ENCODE results near the gene BTBD9.
"Not testable (repeated sequence)": the region's sequence is repeated elsewhere in the genome, so short reads cannot be mapped to it uniquely, and the experiment has no call there.

BTBD9 gene

DNA sequence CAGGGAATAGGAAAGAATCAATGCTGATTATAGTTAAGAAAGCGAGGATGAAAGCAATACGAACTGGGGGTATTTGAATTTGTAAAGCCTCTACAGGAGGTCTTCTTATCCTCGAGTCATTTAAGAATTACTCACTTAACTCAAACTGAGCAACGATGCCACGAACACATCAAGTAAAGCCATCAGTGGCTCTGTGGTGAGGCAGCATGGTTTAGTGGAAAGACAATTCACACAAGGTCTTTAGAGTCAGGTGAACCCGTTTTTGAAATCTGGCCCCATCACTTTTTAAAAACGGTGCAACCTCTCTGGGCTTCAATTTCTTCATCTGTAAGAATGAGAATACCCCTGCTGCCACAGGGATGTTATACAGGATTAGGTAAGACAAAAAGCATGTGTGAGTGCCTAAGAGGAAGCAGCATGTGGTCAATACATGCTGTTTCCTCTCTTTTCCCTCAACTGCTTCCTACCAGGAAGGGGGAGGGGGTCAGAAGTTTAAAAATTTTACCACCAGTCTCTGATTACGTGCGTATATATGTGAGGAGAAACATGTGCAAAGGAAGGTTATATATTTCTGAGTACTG lies 162.0 kb downstream of the BTBD9 start:
- no peak for DNase-seq

DNA sequence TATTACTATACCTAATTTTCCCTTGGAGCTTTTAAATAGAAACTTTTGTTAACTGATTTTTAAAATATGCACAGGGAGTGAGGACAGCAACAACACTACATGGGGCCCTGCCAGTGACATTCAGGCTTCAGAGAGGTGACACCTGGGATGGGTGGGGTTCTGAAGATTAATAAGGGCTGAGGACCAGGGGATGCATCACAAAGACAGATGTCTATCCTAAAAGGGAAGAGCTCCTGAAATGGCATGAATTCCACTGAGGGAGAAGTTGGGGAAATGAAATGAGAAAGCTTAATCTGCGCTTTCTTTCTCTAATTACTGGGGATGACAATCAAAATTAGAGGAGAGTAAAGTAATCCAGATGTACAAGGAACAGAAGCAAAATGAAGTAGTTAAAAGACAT lies 162.8 kb downstream of the BTBD9 start:
- DNase-seq, result no peak

- no peak for DNase-seq
Observed at GRCh38 chr6:38476141-38476540, 163.6 kb downstream of the BTBD9 start.

DNA sequence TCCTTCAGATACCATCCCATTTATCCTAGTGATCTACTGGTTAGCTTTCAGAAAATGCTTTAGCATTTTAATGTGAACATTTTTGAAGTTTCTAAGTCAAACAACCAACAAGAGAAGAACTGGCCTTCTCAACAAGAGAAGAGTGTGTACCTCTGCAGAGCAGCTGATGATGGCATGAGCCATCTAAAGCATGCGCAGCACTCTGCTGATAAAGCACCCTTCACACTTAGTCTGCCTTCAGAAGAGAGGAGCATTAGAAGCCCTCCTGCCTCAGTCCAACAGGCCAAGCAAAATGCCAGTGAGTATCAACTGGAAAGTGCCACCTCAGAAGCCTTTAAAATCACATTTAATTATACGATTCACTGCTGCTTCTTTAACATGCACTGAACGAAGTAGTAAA lies 169.2 kb downstream of the BTBD9 start:
- no peak for DNase-seq

GRCh38 chr6:38467566-38467965 lies 172.2 kb downstream of the BTBD9 start:
- no peak for DNase-seq

- no peak for DNase-seq
Observed at GRCh38 chr6:38460186-38460585, 179.5 kb downstream of the BTBD9 start.

GRCh38 chr6:38459291-38459690 lies 180.4 kb downstream of the BTBD9 start:
- DNase-seq, result no peak

- no peak for DNase-seq
Observed at GRCh38 chr6:38453861-38454260, 185.9 kb downstream of the BTBD9 start.

- no peak for DNase-seq
Observed at GRCh38 chr6:38452816-38453660, 186.7 kb downstream of the BTBD9 start.

GRCh38 chr6:38450717-38451116 lies 189.0 kb downstream of the BTBD9 start:
- no peak for DNase-seq

- DNase-seq, result no peak
Observed at GRCh38 chr6:38445925-38446324, 193.8 kb downstream of the BTBD9 start.

- no peak for DNase-seq
Observed at GRCh38 chr6:38445336-38445735, 194.4 kb downstream of the BTBD9 start.

GRCh38 chr6:38443352-38444144 lies 196.2 kb downstream of the BTBD9 start:
- peak; percentile 11 for DNase-seq

DNA sequence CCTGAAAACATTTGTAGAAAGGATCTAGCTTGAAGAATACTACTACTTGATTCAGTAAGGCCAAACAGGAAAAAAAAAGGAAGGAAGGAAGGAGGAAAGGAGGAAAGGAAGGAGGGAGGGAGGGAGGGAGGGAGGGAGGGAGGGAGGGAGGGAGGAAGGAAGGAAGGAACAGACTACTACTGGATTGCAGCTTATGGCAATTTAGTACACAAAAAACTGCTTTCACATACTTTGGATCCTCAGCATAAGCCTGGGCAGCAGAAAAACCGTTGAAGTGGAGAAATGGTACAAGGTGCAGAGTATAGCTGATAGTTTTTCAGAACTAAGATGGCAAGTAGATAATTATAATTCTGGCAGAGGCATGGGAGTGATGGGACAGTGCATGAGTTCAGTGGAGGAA lies 201.6 kb downstream of the BTBD9 start:
- DNase-seq, result no peak

GRCh38 chr6:38436726-38437465 lies 202.8 kb downstream of the BTBD9 start:
- no peak for DNase-seq

DNA sequence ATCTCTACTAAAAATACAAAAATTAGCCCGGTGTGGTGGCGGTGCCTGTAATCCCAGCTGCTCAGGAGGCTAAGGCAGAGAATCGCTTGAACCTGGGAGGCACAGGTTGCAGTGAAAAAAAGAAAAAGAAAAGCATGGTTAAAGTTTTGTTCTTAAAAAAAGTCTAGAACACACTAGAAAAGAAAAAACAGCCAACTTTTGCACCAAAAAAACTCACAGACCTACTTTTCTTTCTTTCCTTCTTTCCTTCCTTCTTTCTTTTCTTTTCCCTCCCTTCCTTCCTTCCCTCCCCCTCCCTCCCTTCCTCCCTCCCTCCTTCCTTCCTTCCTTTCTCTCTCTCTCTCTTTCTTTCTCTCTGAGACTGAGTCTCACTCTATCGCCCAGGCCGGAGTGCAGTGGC lies 204.4 kb downstream of the BTBD9 start:
- DNase-seq, result no peak

DNA sequence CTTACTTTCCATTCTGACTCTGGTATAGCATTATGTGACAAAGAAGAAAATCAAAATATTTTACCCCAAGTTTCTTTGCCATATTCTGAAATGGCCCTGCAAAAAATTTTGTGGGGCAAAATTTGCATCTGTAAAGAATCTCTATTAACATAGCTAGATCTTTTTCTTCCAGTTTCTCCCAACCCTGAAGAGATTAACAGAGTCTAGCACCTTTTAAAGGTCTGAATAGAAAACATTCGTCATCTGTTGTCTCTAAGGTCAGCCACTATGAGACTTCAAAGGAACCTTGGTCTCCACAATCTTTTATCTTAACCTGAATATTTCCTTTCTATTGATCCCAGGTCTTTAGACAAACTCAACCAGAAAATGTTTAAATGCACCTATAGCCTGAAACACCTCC lies 205.7 kb downstream of the BTBD9 start:
- DNase-seq, result no peak

GRCh38 chr6:38432479-38432878 lies 207.2 kb downstream of the BTBD9 start:
- no peak for DNase-seq

- DNase-seq, result no peak
Observed at GRCh38 chr6:38432079-38432478, 207.7 kb downstream of the BTBD9 start.

GRCh38 chr6:38429546-38429945 lies 210.2 kb downstream of the BTBD9 start:
- no peak for DNase-seq

DNA sequence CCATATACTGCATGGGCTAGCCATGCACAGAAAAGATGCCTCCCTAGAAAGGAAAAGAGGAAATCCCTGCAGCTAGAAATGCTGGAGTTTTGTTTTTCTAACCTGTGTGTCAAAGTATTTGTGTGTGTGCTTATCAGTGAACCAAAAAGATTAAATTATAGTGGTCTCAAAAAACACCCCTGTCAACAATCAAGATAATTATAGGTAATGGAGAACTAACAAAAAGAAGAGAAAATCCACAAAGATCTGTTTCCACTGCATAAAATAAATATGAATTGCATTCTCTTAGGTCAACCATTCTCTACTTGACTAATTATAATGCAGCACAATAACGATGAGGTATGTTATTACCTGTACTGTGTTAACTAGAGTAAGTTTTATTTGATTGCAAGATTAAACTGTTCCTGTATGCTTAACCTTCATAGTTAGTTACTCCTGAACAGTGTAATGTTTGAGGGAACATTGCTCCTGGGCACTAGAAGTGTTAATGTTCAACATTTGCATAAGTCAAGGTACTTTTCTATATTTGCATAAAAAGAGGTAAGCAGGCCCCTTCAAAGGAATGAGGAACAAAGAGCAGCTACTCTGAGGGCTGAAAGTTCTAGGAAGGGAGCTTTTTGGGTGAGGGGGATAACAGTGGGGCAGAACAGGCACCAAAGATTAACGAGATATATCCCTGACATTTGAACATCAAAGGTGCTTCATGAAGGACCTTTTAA lies 212.1 kb downstream of the BTBD9 start:
- no peak for DNase-seq

DNA sequence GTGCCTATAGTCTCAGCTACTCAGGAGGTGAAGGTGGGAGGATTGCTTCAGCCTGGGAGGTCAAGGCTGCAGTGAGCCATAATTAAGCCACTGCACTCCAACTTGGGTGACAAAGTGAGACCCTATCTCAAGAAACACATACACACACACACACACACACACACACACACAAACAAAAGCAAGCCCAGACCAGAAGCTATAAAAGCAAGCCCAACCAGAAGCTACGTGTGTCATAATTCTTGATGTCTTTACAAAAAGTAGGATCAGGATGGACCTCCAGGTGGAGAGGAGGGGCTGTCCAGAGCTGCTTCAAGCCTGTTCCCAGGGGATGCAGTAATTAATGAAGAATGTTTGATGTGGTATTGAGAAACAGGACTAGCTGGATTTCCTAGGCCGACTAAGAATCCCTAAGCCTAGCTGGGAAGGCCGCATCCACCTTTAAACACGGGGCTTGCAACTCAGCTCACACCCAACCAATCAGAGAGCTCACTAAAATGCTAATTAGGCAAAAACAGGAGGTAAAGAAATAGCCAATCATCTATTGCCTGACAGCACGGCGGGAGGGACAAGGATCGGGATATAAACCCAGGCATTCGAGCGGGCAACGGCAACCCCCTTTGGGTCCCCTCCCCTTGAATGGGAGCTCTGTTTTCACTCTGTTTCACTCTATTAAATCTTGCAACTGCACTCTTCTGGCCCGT lies 213.8 kb downstream of the BTBD9 start:
- DNase-seq, result not testable (repeated sequence)

Data from SHP77 treated with DMSO at 0.1 percent for 48 hours (cell line).